Small intestine (tissue), 7 donors: ENCODE measurements around the gene GALNT9. TPM values are rescaled to one million over a fixed set of nuclear protein-coding genes. Genes with fewer than 3 reads are reported as not detected.

Experiments
- DNase-seq, 2 donors: peaks; one replicate each; pipeline versions ENCODE4 v3.0.0 to v3.0.0-alpha.2; 2013
- FAIRE-seq: peaks from 2 replicates; lab custom pipeline; 2012; peaks lifted over from hg19 to GRCh38; lab: Jason Lieb, UNC
- H3K27ac ChIP-seq, 3 donors: one replicate each; pipeline ENCODE4 v1.5.1; 2013; ENCODE audit warnings: low read length in 2 of 3, mild to moderate bottlenecking in 2 of 3, control low read depth in 1 of 3, inconsistent platforms in 1 of 3, low read depth in 1 of 3, moderate library complexity in 1 of 3
- H3K27me3 ChIP-seq, 3 donors: one replicate each; pipeline ENCODE4 v1.6.1; 2013; ENCODE audit warnings: low read length in 3 of 3, inconsistent platforms in 1 of 3; ENCODE audit not compliant: control insufficient read depth in 3 of 3, insufficient read depth in 3 of 3
- H3K36me3 ChIP-seq, 3 donors: one replicate each; pipeline ENCODE4 v1.6.1; 2013; ENCODE audit warnings: low read length in 3 of 3, inconsistent platforms in 1 of 3, low read depth in 1 of 3, mild to moderate bottlenecking in 1 of 3, moderate library complexity in 1 of 3; ENCODE audit not compliant: control insufficient read depth in 3 of 3, insufficient read depth in 2 of 3
- H3K4me1 ChIP-seq, 3 donors: one replicate each; pipeline ENCODE4 v1.6.1; 2013; ENCODE audit warnings: low read length in 2 of 3, inconsistent platforms in 1 of 3, low read depth in 1 of 3, mild to moderate bottlenecking in 1 of 3, moderate library complexity in 1 of 3; ENCODE audit not compliant: control insufficient read depth in 3 of 3, insufficient read depth in 2 of 3
- H3K4me3 ChIP-seq, 3 donors: one replicate each; pipeline ENCODE4 v1.5.1; 2013; ENCODE audit warnings: low read length in 3 of 3, control low read depth in 1 of 3, inconsistent platforms in 1 of 3, low read depth in 1 of 3, mild to moderate bottlenecking in 1 of 3, moderate library complexity in 1 of 3
- H3K9me3 ChIP-seq, 2 donors: one replicate each; pipeline ENCODE4 v1.6.1; 2013; ENCODE audit warnings: low read depth in 1 of 2, low read length in 1 of 2; ENCODE audit not compliant: control insufficient read depth in 2 of 2, insufficient read depth in 1 of 2
- WGBS, 3 donors: extraction: QIAGEN DNeasy Blood & Tissue Kit; methylation state at CpG; one replicate each; pipeline ENCODE4 v1.1.7; 2013; 5-methylcytosine and 5-hydroxymethylcytosine counted together
- polyA plus RNA-seq, 4 donors: library from polyadenylated mRNA; stranded (reverse) in 3 of 4; unstranded in 1 of 4; fragments of 200-250 nt in 3 of 4; fragments of 120-200 nt in 1 of 4; gene quantifications; one replicate each; pipeline versions ENCODE4 v1.2.1 to v1.2.3, GENCODE V29; 2013
- donor health status: healthy with polysubstance abuse.
- donor health status: control.
- donor health status: control.
- donor health status: Bipolar disorder and iron deficiency.
- donor health status: healthy.

GALNT9 gene
- polyA plus RNA-seq, 4 donors = 0.79 to 2.6 TPM; not detected in 2

DNA sequence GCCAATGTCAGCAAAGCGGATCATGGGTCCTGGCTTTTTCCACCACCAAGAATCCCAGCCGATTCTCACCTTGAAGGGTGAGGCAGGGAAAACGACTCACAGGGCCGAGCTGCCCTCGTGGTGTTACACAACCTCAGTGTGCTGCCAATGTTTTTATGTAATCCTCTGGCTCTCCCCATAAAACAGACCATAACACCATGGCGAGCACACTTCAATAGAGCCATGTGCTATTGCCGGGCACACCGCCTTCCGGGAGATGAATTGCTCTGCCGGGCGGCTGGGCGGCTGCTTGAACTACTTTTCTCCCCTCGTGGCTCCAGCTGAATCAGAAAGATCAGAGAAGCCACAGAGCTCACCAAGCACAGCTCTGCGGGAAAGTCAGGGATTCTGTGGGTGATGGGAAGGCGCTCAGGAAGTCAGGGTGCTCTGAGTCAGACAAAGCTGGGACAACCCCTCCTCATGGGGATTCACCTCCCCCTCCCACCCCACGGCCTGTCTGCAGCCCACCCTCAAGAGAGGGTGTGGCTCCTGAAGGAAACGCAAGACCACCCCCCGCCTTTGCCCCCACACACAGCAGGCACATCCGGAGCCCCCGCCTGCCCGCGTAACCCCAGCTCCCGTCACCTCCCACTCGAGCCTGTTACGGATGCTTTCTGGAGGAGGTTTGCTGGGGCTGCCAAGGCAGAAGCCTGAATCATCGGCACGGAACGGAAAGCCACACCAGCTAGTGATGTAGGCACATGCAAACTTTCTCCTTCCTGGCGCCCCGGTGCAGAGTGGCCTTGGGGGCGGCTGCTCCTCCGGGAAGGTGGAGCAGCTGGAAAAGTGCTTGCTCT lies 1.8 kb downstream of the GALNT9 start:
- DNase-seq = no peak
- Histone ChIP-seq H3K27ac (no peak overlapping the region), H3K4me1 (no peaks in the 10 kb centered on the region), H3K4me3 (no peak overlapping the region), H3K36me3 (no peaks in the 10 kb centered on the region), H3K9me3 (no peaks in the 10 kb centered on the region), H3K27me3 (peaks cover 9 to 68% (median 25%) of the 10 kb centered on the region in 3 donors)
- WGBS, 3 donors = 16 to 28% (median 23%) methylated on average over 31 to 32 of the region's 32 CpGs
- no peak for FAIRE-seq

DNA sequence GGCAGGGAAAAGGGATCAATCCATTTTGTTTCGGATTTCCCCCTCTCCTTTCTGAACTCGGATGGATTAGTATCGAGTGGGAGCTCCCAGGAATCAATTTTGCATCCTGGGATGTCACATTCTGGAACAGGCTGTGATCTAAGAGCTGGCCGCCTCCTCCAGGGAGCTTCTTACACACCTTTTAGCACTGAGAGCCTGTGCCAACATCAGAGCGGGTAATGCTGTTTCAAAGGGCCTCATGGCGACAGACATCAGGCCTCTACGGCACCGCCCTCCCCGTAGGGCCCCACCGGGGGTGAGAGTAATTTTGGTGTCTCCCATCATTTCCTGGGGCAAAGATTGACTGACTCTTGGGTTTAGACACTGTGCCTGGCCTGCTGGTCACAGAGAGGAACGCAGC lies 2.7 kb downstream of the GALNT9 start:
- Histone ChIP-seq H3K4me1 (no peaks in the 10 kb centered on the region), H3K4me3 (no peak overlapping the region), H3K9me3 (no peaks in the 10 kb centered on the region), H3K36me3 (no peaks in the 10 kb centered on the region), H3K27me3 (peaks cover 9 to 66% (median 22%) of the 10 kb centered on the region in 3 donors), H3K27ac (no peak overlapping the region)
- 52 to 74% (median 59%) methylated on average over 11 of the region's 11 CpGs for WGBS, 3 donors
- DNase-seq (no peak), FAIRE-seq (no peak)

DNA sequence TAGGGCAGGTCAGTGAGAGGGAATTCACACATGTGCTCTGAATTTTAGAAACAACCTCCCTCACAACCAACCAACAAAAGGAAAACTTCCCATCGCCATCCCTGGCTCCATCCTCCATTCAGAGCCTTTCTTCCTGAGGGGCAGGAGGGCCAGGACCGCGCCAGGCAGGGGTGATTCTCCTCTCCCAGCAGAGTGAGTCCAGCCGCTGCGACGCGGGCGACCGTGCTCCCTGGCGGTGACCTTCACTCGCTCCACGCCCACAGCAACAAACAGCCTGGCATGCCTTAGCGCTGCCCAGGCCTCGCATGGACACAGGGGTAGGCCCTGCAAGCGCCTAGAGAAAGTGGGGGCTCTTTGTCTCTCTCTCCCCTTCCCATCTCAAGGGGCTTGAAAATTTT lies 3.7 kb downstream of the GALNT9 start:
- Histone ChIP-seq H3K4me1 (no peaks in the 10 kb centered on the region), H3K27ac (no peak overlapping the region), H3K27me3 (peaks cover 9 to 58% (median 18%) of the 10 kb centered on the region in 3 donors), H3K9me3 (no peaks in the 10 kb centered on the region), H3K36me3 (no peaks in the 10 kb centered on the region), H3K4me3 (no peak overlapping the region)
- WGBS, 3 donors = 60 to 89% (median 83%) methylated on average over 14 to 15 of the region's 15 CpGs
- no peak for FAIRE-seq
- DNase-seq = no peak

DNA sequence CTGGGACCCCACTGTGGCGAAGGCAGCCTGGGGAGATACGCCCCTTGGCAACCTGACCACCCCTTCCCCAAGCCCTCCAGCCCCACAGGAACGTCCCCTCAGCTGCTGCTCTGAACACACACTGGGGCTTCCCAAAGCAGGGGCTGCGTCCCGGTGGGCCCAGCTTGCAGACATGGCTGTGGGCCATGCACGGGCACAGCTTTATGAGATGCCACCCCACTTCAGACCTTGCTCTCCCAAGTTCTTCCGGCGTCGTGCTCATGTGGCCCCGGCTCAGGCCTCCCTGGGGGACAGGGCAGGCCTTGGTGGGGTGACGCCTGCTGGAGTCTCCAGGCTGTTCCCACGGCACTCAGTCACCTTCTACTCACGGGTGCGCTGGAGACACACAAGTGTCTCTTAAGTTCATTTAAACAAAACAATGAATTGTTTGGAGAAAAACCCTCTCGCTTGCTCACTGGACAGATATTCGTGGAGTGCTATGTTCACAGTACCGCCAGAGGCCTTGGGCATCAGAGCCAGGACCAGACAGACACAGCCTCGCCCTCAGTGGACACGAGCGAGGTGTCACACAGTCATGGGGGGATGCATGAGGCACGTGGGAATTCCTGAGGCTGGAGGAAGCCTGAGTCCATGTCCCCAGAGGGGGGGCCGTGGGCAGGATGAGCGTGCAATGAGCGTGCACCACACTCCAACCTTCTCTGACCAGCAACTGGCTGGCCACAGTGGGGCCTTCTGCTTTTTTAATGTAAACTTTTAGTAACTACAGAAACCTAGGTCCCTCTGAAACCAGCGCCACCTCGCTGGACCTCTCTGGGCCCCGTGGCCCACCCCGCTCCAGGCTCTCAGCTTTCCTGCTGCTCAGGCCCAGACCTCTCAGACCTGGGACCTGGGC lies 4.3 kb downstream of the GALNT9 start:
- no peaks in the 10 kb centered on the region for H3K9me3 ChIP-seq
- no peak overlapping the region for H3K27ac ChIP-seq
- DNase-seq = no peak
- no peak for FAIRE-seq
- no peak overlapping the region for H3K4me3 ChIP-seq
- 82 to 87% (median 85%) methylated on average over 28 of the region's 28 CpGs for WGBS, 3 donors
- no peaks in the 10 kb centered on the region for H3K36me3 ChIP-seq
- peaks cover 9 to 52% (median 12%) of the 10 kb centered on the region in 3 donors for H3K27me3 ChIP-seq
- no peaks in the 10 kb centered on the region for H3K4me1 ChIP-seq

DNA sequence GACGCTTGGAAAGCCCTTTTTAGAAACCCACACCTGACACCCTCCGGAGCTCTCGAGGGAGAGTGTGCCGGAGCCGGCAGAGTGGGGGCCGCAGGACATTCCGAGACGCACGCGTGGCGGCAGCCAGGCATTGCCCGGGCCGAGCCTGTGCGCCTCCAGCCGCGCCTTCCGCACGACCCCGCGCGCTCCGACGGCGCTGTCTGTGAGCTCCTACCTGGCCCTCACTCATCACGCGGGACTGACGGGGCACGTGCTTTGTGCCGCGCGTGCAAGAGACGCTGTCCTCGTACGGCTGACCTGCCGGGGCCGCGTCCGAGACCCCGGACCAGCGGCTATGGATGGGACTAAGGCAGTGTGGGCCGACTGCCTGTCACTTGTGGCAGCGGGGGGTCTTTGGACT lies 5.2 kb downstream of the GALNT9 start:
- Histone ChIP-seq H3K27me3 (peaks cover 7 to 50% (median 12%) of the 10 kb centered on the region in 3 donors), H3K4me3 (no peak overlapping the region), H3K36me3 (no peaks in the 10 kb centered on the region), H3K27ac (no peak overlapping the region), H3K9me3 (no peaks in the 10 kb centered on the region), H3K4me1 (no peaks in the 10 kb centered on the region)
- 93 to 94% (median 94%) methylated on average over 42 of the region's 42 CpGs for WGBS, 3 donors
- DNase-seq (no peak), FAIRE-seq (no peak)

DNA sequence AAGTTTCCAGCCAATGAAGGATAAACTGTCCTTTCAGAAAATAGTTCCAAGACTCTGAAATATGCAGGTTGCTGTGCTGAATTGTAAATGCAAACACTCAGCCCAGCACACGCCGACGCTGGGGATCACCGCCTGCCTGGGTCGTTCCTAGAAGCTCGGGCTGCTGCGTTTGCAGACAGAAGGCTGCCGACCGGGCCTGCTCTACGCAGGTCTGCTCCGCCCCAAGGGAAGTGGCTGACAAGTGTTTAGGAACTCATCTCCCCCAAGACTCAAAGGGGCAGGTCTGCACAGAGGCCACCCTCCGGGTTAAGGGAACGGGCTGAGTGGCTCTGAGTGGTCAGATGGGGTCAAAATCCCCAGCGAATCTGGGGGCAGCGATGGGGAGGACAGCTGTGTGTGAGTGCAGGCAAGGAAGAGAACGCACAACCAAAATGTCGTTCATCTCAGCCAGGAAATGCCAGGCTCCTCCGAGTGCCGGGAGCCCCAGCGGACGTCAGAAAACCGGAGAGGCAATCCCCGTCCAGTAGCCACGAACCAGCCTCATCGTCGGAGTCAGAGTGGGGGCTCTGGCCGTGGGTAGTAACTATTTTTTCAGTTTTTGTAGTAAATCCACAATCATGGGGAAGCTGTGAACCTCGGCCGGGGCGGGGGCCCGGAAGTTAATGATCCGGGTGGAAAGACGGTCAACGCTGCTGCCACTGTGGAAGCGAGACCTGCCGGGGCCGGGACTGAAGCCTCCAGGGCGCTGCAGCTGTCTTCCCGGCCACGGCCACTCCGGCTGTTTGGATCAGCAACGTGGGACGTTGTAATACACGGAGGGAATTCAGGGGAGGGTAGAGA lies 6.0 kb downstream of the GALNT9 start:
- no peaks in the 10 kb centered on the region for H3K9me3 ChIP-seq
- no peak for DNase-seq
- FAIRE-seq = no peak
- peaks cover 4 to 43% (median 11%) of the 10 kb centered on the region in 3 donors for H3K27me3 ChIP-seq
- no peak overlapping the region for H3K27ac ChIP-seq
- WGBS, 3 donors = 33 to 56% (median 49%) methylated on average over 44 of the region's 44 CpGs
- H3K4me1 ChIP-seq = no peaks in the 10 kb centered on the region
- H3K4me3 ChIP-seq = no peak overlapping the region
- no peaks in the 10 kb centered on the region for H3K36me3 ChIP-seq

DNA sequence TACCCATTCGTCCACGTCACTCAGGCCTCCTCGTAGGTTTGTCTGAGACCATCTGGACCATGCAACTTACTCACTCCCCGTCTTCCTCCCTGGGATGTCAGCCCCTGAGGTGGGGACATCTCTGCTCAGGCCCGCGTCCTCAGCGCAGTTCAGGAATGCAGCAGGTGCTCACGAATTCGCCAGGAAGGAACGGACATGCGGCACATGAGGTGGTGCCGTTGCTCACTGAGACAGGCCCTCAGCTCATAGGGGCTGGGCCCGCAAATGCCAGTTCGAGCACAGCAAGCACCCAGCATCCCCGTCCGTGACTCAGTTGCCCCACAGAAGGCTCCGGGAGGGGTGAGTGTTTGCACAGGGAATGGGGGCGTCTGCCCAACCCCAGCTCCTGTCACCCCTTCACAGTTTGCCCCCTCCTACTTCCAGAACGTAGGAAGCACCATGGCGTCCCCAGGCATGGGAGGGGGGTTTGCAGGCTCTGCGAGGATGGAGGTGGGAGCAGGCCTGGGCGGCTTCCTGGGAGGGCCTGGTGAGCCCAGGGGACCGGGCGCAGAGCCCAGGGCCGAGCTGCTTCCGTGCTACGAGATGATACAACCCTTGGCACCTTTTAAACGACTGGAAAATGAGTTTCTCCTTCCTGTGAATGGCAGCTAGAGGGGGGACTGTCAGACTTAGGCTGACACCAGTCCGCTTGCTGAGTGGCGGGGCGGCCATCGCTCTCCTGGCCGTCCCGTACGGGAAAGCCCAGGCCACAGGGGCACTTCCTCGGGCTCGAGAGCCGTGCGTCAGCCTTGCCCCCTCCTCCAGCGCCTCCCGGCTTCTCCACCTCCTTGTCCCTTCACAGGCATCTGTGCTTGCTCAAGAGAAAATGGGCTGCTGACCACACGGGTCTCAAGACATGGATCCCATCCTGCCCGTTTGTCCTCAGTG lies 6.9 kb downstream of the GALNT9 start:
- FAIRE-seq (no peak), DNase-seq (no peak)
- Histone ChIP-seq H3K4me1 (no peaks in the 10 kb centered on the region), H3K4me3 (no peak overlapping the region), H3K36me3 (no peaks in the 10 kb centered on the region), H3K27me3 (peaks cover 0 to 34% (median 3%) of the 10 kb centered on the region in 3 donors), H3K9me3 (no peaks in the 10 kb centered on the region), H3K27ac (no peak overlapping the region)
- WGBS, 3 donors = 63 to 68% (median 65%) methylated on average over 43 of the region's 43 CpGs
